ENCODE data around the gene BHLHA15.

GRCh38 chr7:98163269-98163668, 48.0 kb upstream of the BHLHA15 start:
- TF ChIP-seq EZH2phosphoT487 (IDR thresholded peaks at IDR 0.05; ENCODE audit: low read depth, severe bottlenecking, unreplicated experiment) (no peak), CTCF (IDR thresholded peaks at IDR 0.05; ENCODE audit: poor library complexity) (no peak), EZH2 (IDR thresholded peaks at IDR 0.05; ENCODE audit: borderline replicate concordance) (no peak)

Data from hepatocyte (in vitro differentiated cells).